ENCODE measurements around the gene PRPF18.

DNA sequence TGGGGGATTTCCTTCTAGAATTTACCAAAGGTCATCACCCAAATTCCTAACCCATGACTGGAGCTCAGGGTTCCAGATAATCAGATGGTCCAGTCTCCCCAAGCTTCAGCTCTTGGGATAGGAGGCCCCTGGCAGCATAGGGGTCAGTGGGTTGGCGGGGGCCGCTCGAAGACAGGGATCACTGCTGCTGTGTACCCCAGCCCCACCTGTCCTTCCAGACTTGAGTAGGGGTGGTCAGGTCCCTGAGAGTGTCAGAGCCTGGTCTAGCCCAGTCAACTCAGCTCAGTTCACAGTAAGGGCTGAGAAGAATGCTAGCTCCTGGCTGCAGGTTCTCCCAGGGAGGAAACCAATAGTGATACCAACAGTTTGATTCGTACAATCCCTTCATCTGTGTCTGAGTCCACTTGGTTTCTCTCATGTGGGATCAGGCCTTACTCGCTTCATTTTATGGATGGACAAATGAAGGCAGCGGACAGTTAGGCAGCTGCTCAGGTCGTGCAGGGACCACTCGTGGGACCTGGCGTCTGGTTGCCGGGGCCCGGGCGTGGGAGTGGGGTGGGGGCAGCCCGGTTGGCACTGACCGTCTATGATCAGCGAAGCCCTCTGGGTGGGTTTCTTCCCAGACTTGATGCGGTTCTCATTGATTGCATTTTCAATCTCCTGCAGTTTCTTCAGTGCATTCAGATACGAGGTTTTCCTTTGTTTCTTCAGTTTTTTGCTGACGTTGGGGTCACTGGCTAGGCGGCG, 78.9 kb downstream of the PRPF18 start:
- TF ChIP-seq, protein P1, sequence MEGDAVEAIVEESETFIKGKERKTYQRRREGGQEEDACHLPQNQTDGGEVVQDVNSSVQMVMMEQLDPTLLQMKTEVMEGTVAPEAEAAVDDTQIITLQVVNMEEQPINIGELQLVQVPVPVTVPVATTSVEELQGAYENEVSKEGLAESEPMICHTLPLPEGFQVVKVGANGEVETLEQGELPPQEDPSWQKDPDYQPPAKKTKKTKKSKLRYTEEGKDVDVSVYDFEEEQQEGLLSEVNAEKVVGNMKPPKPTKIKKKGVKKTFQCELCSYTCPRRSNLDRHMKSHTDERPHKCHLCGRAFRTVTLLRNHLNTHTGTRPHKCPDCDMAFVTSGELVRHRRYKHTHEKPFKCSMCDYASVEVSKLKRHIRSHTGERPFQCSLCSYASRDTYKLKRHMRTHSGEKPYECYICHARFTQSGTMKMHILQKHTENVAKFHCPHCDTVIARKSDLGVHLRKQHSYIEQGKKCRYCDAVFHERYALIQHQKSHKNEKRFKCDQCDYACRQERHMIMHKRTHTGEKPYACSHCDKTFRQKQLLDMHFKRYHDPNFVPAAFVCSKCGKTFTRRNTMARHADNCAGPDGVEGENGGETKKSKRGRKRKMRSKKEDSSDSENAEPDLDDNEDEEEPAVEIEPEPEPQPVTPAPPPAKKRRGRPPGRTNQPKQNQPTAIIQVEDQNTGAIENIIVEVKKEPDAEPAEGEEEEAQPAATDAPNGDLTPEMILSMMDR (IDR thresholded peaks at IDR 0.05) = no peak
- no peak for TF ChIP-seq POLR2A (IDR thresholded peaks at IDR 0.05)
